HG03432 (cell line): ENCODE measurements around the gene OR1M1.
"Not testable (repeated sequence)": the region's sequence is repeated elsewhere in the genome, so short reads cannot be mapped to it uniquely, and the experiment has no call there.

Source experiments
- ATAC-seq: cut with Tn5 transposase; IDR thresholded peaks from one replicate; pipeline ENCODE4 v1.9.1; 2021; ENCODE audit warnings: mild to moderate bottlenecking, moderate library complexity; ENCODE audit not compliant: unreplicated experiment

OR1M1 gene

GRCh38 chr19:9086761-9087160 lies at the start of gene OR1M1:
TSS of gene OR1M1 (plus strand) at chr19:9087061. CDS start at chr19:9093245, 6,184 bp downstream.
- no peak for ATAC-seq

GRCh38 chr19:9037400-9038062 lies 49.3 kb upstream of the OR1M1 start:
- no peak for ATAC-seq

- no peak for ATAC-seq
These were observed 47.1 kb upstream of the OR1M1 start for GRCh38 chr19:9039728-9040127.

GRCh38 chr19:9040131-9040530 lies 46.7 kb upstream of the OR1M1 start:
- no peak for ATAC-seq

GRCh38 chr19:9041023-9041422 lies 45.8 kb upstream of the OR1M1 start:
- no peak for ATAC-seq

GRCh38 chr19:9043524-9043923 lies 43.3 kb upstream of the OR1M1 start:
- no peak for ATAC-seq

GRCh38 chr19:9044449-9044848 lies 42.4 kb upstream of the OR1M1 start:
- no peak for ATAC-seq

- no peak for ATAC-seq
These were observed 40.2 kb upstream of the OR1M1 start for GRCh38 chr19:9046694-9047093.

GRCh38 chr19:9052894-9053293 lies 34.0 kb upstream of the OR1M1 start:
- no peak for ATAC-seq

GRCh38 chr19:9053674-9054073 lies 33.2 kb upstream of the OR1M1 start:
- not testable (repeated sequence) for ATAC-seq

- ATAC-seq, result no peak
These were observed 32.7 kb upstream of the OR1M1 start for GRCh38 chr19:9054207-9054606.

- ATAC-seq, result no peak
These were observed 32.1 kb upstream of the OR1M1 start for GRCh38 chr19:9054765-9055164.

- ATAC-seq, result not testable (repeated sequence)
These were observed 30.7 kb upstream of the OR1M1 start for GRCh38 chr19:9056131-9056530.

GRCh38 chr19:9057505-9058258 lies 29.2 kb upstream of the OR1M1 start:
- no peak for ATAC-seq

- ATAC-seq, result no peak
These were observed 27.8 kb upstream of the OR1M1 start for GRCh38 chr19:9058905-9059667.

- ATAC-seq, result no peak
These were observed 26.1 kb upstream of the OR1M1 start for GRCh38 chr19:9060564-9061340.

- no peak for ATAC-seq
These were observed 25.0 kb upstream of the OR1M1 start for GRCh38 chr19:9061879-9062278.

GRCh38 chr19:9065457-9066014 lies 21.3 kb upstream of the OR1M1 start:
- no peak for ATAC-seq

GRCh38 chr19:9070066-9070465 lies 16.8 kb upstream of the OR1M1 start:
- no peak for ATAC-seq

- ATAC-seq, result not testable (repeated sequence)
These were observed 15.1 kb upstream of the OR1M1 start for GRCh38 chr19:9071720-9072119.

GRCh38 chr19:9073806-9074205 lies 13.1 kb upstream of the OR1M1 start:
- no peak for ATAC-seq
